Raji (cell line): ENCODE data around the gene OPTC.

Source experiments
- POLR2A ChIP-seq: IDR thresholded peaks from 2 replicates; pipeline ENCODE4 v1.6.1; 2011; ENCODE audit warnings: low read depth, low read length, control low read depth; ENCODE audit not compliant: insufficient read depth

Gene OPTC

DNA sequence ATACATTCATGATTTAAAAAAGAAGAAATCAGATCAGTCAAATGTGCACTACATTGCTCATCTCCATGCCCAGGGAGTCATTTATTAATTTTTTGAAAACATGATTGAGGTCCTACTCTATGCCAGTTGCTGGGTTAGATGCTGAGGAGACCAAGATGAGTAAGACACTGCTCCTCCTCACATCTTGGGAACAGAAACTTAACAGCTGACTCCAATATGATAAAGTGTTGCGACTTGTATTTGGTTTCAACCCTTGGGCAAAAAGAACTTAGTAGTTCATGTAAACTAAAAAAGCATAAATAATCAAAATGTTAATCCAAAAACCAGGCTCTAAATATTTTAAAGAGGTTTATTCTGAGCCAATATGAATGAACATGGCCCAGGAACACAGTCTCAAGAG, 56.9 kb downstream of the OPTC start:
- TF ChIP-seq POLR2A: no peak

DNA sequence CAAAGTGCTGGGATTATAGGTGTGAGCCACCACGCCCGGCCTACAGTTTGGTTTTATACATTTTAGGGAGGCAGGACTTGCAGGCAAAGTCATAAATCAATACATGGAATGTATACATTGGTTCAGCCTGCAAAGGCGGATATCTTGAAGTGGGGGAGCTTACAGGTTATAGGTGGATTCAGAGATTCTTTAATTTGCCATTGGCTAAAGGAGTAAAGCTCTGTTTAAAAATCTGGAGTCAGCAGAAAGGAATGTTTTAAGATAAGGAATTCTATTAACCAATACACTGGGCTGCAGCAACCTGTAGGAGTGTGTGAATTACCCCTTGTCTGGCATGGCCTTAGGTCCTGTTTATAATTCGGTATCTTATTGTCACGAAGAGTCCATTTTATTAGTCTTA, 57.6 kb downstream of the OPTC start:
- no peak for TF ChIP-seq POLR2A

DNA sequence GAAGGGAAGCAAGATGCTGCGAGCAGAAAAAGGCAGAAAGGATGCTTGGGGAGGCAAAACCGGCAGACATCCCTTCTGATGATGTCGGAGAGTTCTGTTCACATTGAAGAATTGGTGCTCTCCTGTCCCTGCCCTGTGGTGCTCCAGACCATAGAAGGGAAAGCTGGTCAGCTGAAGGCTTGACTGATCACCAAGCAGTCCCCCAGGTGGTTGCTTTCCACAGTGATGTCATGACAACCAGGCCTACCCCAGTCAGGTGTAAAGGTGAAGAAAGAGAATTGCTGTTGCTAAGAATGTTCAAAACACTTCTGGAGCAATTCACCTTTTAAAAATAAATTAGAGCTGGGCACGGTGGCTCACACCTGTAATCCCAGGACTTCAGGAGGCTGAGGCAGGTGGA, 59.5 kb downstream of the OPTC start:
- no peak for TF ChIP-seq POLR2A

- no peak for TF ChIP-seq POLR2A
Measured at GRCh38 chr1:203554071-203554470, 60.1 kb downstream of the OPTC start.

- TF ChIP-seq POLR2A: no peak
Measured at GRCh38 chr1:203555076-203555475, 61.1 kb downstream of the OPTC start.

GRCh38 chr1:203555511-203556046, 61.6 kb downstream of the OPTC start:
- no peak for TF ChIP-seq POLR2A

GRCh38 chr1:203556047-203556851, 62.3 kb downstream of the OPTC start:
- TF ChIP-seq POLR2A: no peak

DNA sequence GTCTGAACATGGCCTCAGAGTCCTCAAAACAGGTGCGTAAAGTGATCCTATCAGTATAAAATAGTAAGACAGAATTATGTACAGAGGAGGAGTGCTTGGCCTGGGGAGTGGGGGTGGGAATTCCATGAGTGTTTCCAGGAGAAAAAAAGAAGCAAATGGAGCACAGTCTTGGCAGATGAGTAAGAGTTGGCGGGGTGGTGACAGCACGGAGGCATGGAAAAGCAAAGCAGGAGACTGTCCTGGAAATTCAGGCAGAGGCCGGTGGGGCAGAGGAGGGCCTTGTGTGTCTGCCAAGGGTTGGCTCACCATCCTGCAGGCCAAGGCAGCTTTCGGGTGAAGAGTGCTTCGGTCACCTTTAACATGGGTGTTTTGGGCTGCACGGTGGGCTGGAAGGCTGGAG, 63.4 kb downstream of the OPTC start:
- TF ChIP-seq POLR2A: no peak

GRCh38 chr1:203558064-203558760, 64.3 kb downstream of the OPTC start:
- no peak for TF ChIP-seq POLR2A
